Limb (tissue), 2 donors: Measurements from ENCODE around the gene SEC31B.
A peak's percentile ranks its signal among the peaks of the same experiment; 100 is the strongest.

Experiments used
- DNase-seq, 2 donors: peaks; one replicate each; pipeline ENCODE4 v3.0.0-alpha.2; 2016; ENCODE audit errors: extremely low spot score in 2 of 2

Gene SEC31B

DNA sequence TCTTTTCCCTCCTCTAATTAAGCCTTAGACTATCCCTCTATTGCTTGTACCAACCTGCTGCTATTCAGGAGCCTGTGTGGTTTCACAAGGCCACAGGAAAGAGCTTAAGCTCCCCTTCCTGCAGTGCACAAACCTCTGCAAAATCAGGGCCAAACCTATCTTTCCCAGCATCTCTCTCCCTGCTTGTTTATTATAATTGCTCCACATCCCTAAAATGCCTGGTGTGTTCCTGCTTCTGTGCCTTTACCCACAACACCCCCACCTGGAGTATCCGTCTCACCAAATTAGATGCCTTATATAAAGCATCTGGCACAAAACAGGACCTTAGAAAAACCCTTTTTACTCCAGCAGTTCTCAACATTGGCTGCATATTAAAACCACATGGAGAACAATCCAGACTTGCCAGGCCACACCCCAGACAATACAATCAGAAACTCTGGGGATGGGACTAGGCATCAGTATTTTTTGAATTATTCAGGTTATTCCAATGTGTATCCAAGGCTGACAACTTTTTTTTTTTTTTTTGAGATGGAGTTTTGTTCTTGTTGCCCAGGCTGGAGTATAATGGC, 16.7 kb downstream of the SEC31B start:
- DNase-seq = no peak

DNA sequence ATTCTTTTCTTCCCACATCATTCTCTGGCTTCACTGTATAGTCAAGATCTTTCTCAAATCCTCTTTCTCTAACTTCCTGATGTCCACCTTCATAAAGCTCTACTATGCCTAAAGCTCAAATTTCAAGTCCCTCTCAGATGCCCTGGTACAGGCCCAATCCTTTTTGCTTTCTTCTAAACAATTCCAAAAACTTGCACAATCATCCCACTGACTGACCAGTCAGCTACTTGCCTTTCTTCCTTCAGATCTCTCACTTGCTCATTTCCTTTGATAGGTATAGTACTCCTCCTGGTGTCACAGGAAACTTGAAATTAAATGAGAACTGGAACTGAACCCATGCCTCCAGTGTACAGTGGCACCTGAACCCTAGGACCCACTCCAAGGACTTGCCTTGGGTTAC, 18.2 kb downstream of the SEC31B start:
- no peak for DNase-seq

DNA sequence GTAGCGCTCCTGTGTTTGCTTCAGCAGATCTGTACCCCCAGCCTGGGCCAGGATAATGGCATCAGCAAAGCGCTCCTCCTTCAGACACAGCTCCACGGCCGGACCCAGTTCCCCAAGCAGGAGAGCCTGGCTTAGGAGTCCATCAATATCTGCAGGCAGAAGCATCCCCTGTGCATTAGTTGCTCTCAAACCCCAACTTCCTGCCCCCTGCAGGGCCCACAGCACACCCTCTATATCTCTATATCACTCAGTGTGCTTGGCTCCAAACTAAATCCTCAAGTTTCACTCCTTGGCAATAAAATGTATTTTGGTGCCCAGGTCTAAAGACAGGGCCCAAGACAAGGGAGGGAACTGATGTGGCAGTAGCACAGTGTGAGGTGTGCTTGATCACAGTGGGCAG, 21.6 kb downstream of the SEC31B start:
- no peak for DNase-seq

DNA sequence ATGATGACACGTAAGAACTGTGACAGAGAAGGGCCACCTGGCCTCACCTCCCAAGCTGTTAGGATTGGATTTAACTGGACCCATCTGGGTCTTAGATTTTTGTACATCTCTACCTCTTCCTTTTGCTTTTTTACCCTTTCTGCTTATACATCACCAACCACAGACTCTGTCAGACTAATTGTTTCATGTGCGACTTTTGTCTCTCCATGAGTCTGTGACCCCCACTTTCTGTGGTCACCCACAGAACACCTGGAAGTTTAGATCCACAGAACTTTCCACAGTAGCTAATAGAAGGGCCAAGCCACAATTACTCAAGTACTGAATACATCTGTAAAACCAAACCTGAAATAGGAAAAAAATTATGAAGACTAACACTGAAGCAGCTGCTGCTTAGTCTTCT, 23.1 kb downstream of the SEC31B start:
- no peak for DNase-seq

DNA sequence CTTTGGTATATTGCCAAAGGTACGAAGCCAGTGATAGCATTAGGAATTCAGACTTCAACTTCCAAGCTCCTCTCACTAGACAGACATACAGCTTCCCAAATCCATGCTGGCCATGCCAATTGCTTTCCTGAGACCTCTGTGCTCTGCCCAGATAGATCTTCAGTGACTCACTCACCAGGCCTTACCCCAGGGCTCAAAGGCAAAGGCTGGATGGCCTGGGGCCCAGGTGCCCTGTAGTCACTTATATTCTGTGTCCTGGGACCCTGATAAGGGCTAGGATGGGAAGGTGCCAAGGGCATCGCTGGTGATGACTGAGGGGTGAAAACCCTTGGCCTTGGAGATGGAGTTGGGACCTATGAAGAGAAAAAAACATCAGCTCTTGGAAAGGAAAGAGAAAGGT, 29.1 kb downstream of the SEC31B start:
- no peak for DNase-seq

DNA sequence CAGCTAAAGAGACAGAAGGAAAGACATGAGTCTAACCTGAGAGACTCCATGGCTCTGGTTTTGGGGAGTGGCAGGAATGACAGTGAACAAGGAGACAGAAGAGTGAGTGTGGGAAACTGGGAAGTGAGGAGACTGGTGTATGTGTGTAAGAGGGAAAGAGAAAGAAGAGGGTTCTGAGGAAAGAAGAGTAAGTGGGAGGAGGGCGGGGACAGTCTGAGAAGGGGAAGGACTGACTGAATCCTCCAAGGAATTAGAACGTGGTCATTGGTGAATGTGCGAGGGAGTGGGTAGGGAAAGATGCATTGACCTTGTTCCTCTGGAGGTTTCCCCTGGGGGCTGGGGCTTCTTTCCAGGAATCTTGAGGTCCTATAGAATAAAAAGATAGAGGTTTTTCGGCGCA, 30.3 kb downstream of the SEC31B start:
- no peak for DNase-seq

DNA sequence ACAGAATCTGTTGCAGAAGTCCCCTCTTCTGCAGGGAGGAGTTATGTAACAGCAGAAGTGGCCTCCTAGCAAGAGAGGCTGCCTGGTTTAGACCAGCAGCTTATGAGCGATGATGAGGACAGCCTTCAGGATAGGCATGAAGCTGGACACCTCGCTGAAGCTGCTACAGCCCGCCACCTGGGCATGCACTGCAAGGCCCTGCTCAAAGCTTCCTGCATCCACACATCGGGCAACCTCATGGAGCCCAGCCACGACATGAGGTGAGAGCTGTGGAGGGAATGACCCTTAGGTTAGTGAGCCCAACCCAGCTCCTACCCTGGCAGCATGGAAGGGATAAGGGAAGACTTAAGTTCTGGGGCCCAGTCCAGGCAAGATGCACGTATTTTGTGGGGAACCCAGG, 32.1 kb downstream of the SEC31B start:
- DNase-seq = no peak

DNA sequence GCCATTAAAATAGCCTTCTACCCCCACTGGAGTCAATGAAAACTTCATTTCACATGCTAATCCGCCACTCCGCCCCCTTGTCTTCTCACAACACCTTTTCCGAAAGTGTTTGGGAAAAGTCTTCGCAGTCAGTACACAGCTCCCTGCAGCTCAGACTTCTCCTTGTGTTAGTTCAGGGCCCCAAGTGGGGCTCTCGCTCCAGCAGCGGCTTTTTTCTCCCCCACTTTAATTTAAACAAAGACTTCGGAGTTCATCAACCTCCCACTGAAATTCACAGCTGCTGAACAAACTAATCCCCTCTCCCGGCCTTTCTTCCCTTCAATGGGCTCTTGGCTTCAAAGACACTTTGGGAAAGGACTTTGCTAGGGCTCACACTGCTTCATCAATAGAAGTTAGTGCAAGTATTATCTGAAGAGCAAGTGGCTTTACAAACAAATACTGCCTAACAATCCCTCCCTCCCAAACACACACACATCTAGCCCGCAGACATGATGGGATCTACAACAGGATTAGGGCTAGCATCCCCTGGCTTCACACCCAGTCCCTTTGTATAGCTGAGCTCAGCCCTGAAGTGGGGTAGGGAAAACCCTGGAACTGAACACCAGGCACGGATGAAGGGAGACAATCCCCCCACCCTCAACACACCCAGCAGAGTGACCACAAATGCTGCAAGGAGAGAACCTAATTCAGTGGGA, 33.7 kb downstream of the SEC31B start:
- no peak for DNase-seq

DNA sequence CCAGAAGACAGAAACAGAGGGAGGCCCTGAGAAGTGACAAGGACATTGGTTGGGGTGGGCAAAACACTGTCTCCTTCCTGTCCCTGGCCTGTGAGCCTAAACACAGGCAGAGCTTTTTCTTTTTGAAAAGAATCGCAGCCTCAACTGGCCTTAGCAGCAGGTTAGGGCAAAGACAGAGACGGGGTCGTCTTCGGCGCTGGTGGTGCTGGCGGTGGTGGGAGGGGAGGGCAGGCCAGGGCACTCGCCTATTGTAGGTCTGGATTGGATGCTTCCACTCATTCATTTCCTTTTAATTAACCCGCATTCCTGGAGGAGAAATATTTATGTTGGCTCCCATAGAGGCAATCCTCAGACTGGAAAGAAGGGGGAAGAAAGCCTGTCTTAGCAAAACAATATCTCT, 34.3 kb downstream of the SEC31B start:
- no peak for DNase-seq

DNA sequence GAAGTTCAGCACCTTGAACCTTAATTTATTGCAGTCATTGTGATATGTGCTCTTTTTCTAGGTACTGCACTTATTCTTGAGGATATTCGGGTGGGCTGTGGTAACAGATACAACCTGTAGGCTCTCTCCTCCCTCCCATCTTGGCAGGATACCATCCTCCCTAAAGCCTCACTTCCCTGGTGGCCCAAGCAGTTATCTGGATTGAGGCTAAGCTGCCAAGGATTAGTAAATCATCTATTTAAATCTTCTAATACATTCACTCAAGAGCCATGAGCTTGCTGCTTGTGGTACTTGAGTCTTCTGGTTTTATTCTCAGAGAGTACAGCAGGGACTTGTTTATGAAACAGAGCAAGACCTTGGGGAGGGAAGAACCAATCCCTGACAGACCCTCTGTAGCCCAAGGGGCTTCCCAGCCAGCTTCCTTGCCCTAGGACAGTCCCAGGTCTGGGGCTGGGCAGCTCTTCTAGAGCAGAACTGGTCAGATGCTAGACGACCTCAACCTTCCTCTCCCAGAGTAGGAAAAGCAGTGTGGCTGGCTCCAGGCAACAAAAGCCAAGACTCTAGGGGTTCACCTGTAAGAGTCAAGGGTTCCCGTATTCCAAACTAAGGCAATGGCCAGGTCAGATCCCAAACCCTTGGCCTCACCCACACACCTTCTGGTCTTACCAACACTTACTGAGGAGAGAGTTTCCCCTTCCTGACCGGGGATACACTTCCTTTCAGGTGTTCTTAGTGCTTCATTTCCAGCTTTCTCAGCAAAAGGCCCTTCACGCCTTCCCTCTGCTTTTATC, 35.6 kb downstream of the SEC31B start:
- DNase-seq = no peak

DNA sequence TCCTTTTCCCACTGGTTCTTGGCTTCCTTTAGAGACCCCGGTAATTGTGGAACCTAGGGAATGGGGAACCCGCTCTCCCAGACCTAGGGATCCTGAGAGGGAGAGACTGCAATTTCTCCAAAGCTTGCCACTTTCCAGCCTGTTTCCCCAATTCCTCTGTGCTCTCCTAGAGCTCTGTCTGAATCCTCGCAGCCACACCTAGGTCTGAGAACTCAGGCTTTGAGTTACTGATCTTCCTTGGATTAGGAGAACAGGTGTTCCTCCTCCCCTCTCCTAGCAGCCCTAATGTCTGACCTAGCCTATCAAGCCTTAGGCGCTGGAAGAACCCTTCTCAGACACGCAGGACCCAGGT, 36.9 kb downstream of the SEC31B start:
- DNase-seq = no peak

DNA sequence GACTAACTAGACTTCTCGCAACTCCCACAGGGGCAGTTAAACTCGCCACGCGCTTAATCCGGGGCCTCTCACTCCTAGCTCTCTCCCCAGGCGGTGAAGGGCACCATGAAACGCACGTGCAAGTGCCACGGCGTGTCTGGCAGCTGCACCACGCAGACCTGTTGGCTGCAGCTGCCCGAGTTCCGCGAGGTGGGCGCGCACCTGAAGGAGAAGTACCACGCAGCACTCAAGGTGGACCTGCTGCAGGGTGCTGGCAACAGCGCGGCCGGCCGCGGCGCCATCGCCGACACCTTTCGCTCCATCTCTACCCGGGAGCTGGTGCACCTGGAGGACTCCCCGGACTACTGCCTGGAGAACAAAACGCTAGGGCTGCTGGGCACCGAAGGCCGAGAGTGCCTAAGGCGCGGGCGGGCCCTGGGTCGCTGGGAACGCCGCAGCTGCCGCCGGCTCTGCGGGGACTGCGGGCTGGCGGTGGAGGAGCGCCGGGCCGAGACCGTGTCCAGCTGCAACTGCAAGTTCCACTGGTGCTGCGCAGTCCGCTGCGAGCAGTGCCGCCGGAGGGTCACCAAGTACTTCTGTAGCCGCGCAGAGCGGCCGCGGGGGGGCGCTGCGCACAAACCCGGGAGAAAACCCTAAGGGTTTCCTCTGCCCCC, 37.4 kb downstream of the SEC31B start:
- DNase-seq = peak; percentile 36 to 79

DNA sequence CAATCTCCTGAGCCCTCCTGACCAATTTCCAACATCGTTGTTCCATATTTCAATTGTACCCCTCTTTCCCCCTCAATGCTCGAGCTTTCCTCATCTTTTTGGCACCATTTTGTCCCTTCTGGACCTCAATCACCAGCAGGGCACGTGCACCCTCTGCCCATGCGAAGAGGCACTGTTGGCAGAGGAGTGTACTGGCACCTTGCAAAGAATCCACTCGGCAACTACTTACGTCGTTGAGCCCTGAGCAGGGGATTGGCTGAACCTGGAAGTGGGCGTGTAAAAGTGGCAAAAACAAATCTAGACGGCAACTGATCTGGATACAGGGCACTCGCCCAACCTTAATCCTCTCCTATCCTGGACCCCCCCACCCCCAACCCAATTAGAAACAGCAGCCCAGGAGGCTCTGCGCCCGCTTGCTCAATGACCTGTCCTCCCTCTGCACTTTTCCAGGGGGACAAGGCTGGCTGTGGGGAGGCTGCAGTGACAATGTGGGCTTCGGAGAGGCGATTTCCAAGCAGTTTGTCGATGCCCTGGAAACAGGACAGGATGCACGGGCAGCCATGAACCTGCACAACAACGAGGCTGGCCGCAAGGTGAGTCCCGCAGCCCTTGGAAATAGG, 38.1 kb downstream of the SEC31B start:
- DNase-seq = peak; percentile 86 to 93

DNA sequence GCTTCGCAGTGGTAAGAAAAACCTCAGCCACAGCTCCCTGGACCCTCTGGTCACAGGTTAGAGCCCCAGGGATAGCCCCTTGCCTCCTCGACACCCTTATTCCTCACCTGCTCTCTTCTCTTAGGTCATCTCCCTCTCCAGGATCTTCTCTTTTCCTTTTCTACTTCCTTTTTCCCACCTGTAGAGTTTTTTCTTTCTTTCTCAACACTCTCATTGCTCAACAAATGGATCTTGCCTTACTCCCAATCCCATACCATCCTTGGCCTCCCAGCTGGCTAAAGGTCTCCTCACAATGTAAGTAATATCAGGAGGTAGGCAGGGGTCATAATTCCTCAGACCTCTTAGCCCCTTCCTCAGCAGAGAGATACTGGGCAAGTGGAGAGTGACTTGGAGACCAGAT, 39.7 kb downstream of the SEC31B start:
- DNase-seq = no peak

DNA sequence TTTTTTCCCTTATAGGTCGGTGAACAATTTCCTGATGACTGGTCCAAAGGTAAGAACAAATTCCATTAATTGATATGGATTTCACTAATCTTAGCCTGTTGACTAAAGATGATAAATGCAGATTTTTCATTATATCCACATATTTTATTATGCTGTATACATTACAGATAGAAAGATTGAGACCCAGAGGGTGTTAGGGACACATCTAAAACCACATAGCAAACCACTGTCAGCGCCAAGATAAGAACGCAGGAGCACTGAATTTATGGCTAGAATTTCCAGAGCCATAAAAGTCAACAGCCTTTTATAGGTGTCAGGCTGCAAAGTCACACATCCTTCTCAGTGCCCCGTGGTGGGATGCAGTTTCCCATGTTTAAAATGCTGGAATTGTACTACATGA, 40.6 kb downstream of the SEC31B start:
- no peak for DNase-seq

DNA sequence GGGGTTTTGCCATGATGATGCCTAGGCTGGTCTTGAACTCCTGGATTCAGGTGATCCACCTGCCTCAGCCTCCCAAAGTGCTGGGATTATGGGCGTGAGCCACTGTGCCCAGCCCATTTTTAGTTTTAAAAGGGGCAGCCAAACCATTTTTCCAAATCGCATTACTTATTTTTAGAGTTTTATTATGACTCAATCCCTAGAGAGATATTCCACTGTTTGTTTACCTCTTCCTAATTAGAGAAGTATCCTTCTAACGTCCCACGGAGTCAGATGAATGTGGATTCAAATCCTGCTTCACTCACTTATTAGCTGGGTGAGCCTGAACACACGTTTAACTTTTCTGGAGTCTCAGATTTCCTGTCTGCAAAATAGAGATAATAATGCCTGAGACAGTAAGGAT, 41.7 kb downstream of the SEC31B start:
- no peak for DNase-seq

DNA sequence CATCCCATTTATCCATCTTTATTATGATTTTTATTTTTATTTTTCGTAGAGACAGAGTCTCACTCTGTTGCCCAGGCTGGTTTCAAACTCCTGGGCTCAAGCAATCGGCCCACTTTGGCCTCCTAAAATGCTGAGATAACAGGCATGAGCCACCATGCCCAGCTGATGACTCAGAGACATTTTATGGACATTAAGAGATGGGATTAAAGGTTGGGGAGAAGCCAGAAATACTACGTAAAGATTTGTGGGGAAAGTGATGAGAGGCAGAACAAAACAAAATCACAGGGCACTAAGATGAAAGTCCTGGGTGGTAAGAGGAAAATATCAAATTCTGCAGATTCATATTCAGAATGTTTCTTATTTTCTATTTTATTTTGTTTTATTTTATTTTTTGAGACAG, 49.3 kb downstream of the SEC31B start:
- DNase-seq = no peak

DNA sequence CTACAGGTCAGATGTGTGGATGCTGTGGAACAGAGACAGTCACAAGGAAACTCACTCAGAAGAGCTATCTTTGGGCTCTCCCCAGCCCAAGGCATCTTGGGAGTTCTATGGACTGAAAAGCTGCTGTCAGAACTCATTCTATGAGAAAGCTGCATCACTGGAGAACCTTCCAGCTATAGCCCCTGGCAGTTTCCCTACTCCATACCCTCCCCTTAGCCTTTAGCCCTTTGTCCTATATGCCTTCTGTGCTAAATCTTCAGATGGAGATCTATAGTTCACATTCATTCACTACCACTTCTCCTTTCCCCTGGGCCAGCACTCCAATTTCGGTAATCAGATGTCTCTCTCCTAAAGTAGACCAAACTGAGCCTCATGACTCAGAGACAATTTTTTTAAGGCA, 49.9 kb downstream of the SEC31B start:
- no peak for DNase-seq

DNA sequence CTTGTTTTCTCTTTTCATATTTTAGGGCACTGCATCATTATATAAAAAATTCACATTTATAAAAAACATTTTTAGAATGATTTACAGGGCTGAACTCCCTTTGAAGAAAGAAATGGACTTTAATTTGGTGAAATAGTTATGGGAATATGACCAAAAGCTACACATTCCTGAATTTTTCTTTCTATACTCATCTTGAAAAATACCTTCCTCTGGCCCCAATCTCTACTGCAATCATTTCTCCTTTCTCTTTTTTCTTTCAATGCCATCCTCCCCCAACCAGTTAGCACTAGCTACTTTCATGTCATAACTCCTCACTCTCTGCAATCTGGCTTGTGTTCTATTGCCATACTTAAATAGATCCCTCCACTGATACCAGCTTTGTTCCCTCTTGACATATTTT, 50.7 kb downstream of the SEC31B start:
- DNase-seq = no peak

DNA sequence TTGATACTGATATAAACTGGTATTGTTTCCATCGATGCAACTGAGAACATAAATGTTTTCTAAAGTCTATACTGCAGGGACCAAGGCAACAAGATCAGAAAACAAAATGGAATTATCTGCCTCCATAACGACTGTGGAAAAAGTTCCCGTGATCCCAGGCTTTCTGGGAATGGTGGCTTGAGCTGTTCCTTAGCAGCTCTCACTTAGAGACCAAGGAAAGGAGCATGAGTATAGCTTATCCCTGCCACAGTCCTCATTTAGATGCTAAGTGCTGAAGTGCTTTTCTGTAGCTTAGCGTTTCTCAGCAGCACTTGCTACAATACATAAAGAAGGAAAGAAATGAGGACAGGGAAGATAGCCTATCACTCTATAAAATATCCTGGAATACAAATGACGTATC, 51.3 kb downstream of the SEC31B start:
- DNase-seq = no peak

DNA sequence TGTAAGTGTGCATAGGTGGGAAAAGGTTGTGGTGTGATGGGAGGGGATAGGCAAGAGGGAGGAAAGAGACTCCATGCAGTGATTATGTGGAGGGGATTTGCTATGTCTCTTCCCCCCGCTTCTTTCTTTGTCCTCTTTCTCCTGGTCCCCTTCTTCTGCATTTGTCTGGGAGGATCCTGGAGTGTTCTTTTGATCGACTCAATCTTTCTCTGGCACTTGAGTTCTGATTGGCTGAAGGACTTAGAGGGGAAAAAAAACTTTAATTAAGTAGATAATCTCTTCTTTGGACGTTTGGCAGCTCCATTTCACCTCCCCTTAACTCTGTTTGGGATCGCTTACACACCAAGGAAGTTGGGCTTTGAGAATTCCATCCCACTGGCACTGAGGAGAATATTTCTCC, 57.0 kb downstream of the SEC31B start, which contains the start of gene WNT8B:
Gene WNT8B (plus strand): TSS at position 301 of the 400 bp plus-strand sequence. CDS start 160 bp downstream, outside the sequence.
- DNase-seq = no peak

DNA sequence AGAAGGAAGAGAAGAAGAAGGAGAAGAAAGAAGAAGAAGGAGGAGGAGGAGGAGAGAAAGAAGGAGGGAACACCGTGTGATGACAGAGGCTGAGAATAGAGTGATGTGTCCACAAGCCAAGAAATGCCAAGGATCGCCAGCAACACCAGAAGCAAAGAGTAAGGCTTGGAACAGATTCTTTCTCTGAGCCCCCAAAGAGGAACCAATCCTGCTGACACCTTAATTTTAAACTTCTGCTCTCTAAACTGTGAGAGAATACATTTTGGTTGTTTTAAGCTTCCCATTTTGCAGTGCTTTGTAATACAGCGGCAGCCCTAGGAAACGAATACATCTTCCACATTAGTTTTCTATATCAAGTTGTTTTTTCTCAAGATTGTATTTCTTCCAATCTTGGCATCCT, 70.7 kb downstream of the SEC31B start:
- DNase-seq = no peak
